Measurements from ENCODE around the gene TTC3.
A peak's percentile ranks its signal among the peaks of the same experiment; 100 is the strongest.

TTC3 gene

GRCh38 chr21:37153196-37153934 lies 80.3 kb downstream of the TTC3 start:
- no peak for DNase-seq

GRCh38 chr21:37153935-37154350 lies 80.9 kb downstream of the TTC3 start:
- DNase-seq: peak; percentile 90

GRCh38 chr21:37155186-37155585 lies 82.1 kb downstream of the TTC3 start:
- DNase-seq: no peak

GRCh38 chr21:37157938-37158337 lies 84.9 kb downstream of the TTC3 start:
- DNase-seq: no peak

GRCh38 chr21:37159053-37159776 lies 86.2 kb downstream of the TTC3 start:
- no peak for DNase-seq

GRCh38 chr21:37159949-37160348 lies 86.9 kb downstream of the TTC3 start:
- no peak for DNase-seq

- DNase-seq: peak; percentile 14
These were observed 91.7 kb downstream of the TTC3 start for GRCh38 chr21:37164742-37165141.

- no peak for DNase-seq
These were observed 92.5 kb downstream of the TTC3 start for GRCh38 chr21:37165586-37165985.

- no peak for DNase-seq
These were observed 93.7 kb downstream of the TTC3 start for GRCh38 chr21:37166733-37167132.

GRCh38 chr21:37168666-37169065 lies 95.6 kb downstream of the TTC3 start:
- DNase-seq: no peak

- DNase-seq: no peak
These were observed 99.6 kb downstream of the TTC3 start for GRCh38 chr21:37172646-37173045.

GRCh38 chr21:37176716-37177115 lies 103.7 kb downstream of the TTC3 start:
- no peak for DNase-seq

GRCh38 chr21:37181059-37181458 lies 108.0 kb downstream of the TTC3 start:
- no peak for DNase-seq

- no peak for DNase-seq
These were observed 109.2 kb downstream of the TTC3 start for GRCh38 chr21:37182222-37182621.

GRCh38 chr21:37183749-37184148 lies 110.7 kb downstream of the TTC3 start:
- no peak for DNase-seq

GRCh38 chr21:37184784-37185593 lies 111.9 kb downstream of the TTC3 start:
- DNase-seq: no peak

- DNase-seq: no peak
These were observed 113.9 kb downstream of the TTC3 start for GRCh38 chr21:37186983-37187382.

- DNase-seq: no peak
These were observed 115.8 kb downstream of the TTC3 start for GRCh38 chr21:37188825-37189224.

- DNase-seq: no peak
These were observed 119.0 kb downstream of the TTC3 start for GRCh38 chr21:37192019-37192418.

GRCh38 chr21:37193006-37193405 lies 120.0 kb downstream of the TTC3 start:
- DNase-seq: no peak

GRCh38 chr21:37193676-37194075 lies 120.6 kb downstream of the TTC3 start:
- DNase-seq: no peak

GRCh38 chr21:37195059-37195458 lies 122.0 kb downstream of the TTC3 start:
- DNase-seq: no peak

- DNase-seq: no peak
These were observed 122.6 kb downstream of the TTC3 start for GRCh38 chr21:37195610-37196009.

- no peak for DNase-seq
These were observed 123.8 kb downstream of the TTC3 start for GRCh38 chr21:37196847-37197246.

Measured in NCI-H82 (cell line).